ENCODE measurements around the gene ATOSB.
"Not testable (repeated sequence)": the region's sequence is repeated elsewhere in the genome, so short reads cannot be mapped to it uniquely, and the experiment has no call there.

ATOSB gene

GRCh38 chr9:35115680-35116538 is at the start of gene ATOSB:
Gene ATOSB, minus strand, starts transcription at chr9:35115862. Its CDS starts 7,588 bp downstream, at chr9:35108274.
- DNase-seq (ENCODE audit: insufficient read length, low spot score) (peak; percentile 65), FAIRE-seq (no peak)

GRCh38 chr9:35164711-35165110 is 49.0 kb upstream of the ATOSB start:
- DNase-seq (ENCODE audit: insufficient read length, low spot score) (peak; percentile 6), FAIRE-seq (no peak)

- FAIRE-seq, result no peak
- DNase-seq (ENCODE audit: insufficient read length, low spot score), result no peak
Measured at GRCh38 chr9:35163413-35163812, 47.8 kb upstream of the ATOSB start.

GRCh38 chr9:35162605-35163315 is 47.1 kb upstream of the ATOSB start:
- no peak for FAIRE-seq
- no peak for DNase-seq (ENCODE audit: insufficient read length, low spot score)

- DNase-seq (ENCODE audit: insufficient read length, low spot score), result peak; percentile 84
- FAIRE-seq, result no peak
Measured at GRCh38 chr9:35161713-35162604, 46.3 kb upstream of the ATOSB start, which contains the start of gene UNC13B. Gene UNC13B, plus strand, starts transcription at chr9:35162009. Its CDS starts 275 bp downstream, at chr9:35162284.

- FAIRE-seq (no peak), DNase-seq (ENCODE audit: insufficient read length, low spot score) (no peak)
Measured at GRCh38 chr9:35158501-35159280, 43.0 kb upstream of the ATOSB start.

GRCh38 chr9:35157836-35158235 is 42.2 kb upstream of the ATOSB start:
- not testable (repeated sequence) for DNase-seq (ENCODE audit: insufficient read length, low spot score); FAIRE-seq

- FAIRE-seq (no peak), DNase-seq (ENCODE audit: insufficient read length, low spot score) (no peak)
Measured at GRCh38 chr9:35156781-35157180, 41.1 kb upstream of the ATOSB start.

GRCh38 chr9:35152926-35153325 is 37.3 kb upstream of the ATOSB start:
- no peak for FAIRE-seq
- DNase-seq (ENCODE audit: insufficient read length, low spot score), result no peak

- not testable (repeated sequence) for FAIRE-seq; DNase-seq (ENCODE audit: insufficient read length, low spot score)
Measured at GRCh38 chr9:35147941-35148563, 32.4 kb upstream of the ATOSB start.

- DNase-seq (ENCODE audit: insufficient read length, low spot score) (no peak), FAIRE-seq (no peak)
Measured at GRCh38 chr9:35142037-35142436, 26.4 kb upstream of the ATOSB start.

- FAIRE-seq, result no peak
- DNase-seq (ENCODE audit: insufficient read length, low spot score), result no peak
Measured at GRCh38 chr9:35140093-35140492, 24.4 kb upstream of the ATOSB start.

GRCh38 chr9:35136866-35137265 is 21.2 kb upstream of the ATOSB start:
- DNase-seq (ENCODE audit: insufficient read length, low spot score) (no peak), FAIRE-seq (no peak)

- DNase-seq (ENCODE audit: insufficient read length, low spot score) (no peak), FAIRE-seq (no peak)
Measured at GRCh38 chr9:35135988-35136387, 20.3 kb upstream of the ATOSB start.

GRCh38 chr9:35134920-35135319 is 19.3 kb upstream of the ATOSB start:
- FAIRE-seq (no peak), DNase-seq (ENCODE audit: insufficient read length, low spot score) (no peak)

- FAIRE-seq, result no peak
Measured at GRCh38 chr9:35116898-35117551, 1.4 kb upstream of the ATOSB start.

GRCh38 chr9:35116539-35116897 is 856 bp upstream of the ATOSB start:
- no peak for DNase-seq (ENCODE audit: insufficient read length, low spot score)
- no peak for FAIRE-seq

More at GRCh38 chr9:35116898-35117551, 1.4 kb upstream of the ATOSB start:
- DNase-seq (ENCODE audit: insufficient read length, low spot score), result peak; percentile 65

GRCh38 chr9:35114840-35115628 is 628 bp downstream of the ATOSB start:
- FAIRE-seq (no peak), DNase-seq (ENCODE audit: insufficient read length, low spot score) (no peak)

All from HTR-8/SVneo (cell line).